ENCODE results near the gene MXD1.

MXD1 gene

GRCh38 chr2:69914164-69914949 is 552 bp upstream of the MXD1 start (continued):
- TF ChIP-seq, protein P1, sequence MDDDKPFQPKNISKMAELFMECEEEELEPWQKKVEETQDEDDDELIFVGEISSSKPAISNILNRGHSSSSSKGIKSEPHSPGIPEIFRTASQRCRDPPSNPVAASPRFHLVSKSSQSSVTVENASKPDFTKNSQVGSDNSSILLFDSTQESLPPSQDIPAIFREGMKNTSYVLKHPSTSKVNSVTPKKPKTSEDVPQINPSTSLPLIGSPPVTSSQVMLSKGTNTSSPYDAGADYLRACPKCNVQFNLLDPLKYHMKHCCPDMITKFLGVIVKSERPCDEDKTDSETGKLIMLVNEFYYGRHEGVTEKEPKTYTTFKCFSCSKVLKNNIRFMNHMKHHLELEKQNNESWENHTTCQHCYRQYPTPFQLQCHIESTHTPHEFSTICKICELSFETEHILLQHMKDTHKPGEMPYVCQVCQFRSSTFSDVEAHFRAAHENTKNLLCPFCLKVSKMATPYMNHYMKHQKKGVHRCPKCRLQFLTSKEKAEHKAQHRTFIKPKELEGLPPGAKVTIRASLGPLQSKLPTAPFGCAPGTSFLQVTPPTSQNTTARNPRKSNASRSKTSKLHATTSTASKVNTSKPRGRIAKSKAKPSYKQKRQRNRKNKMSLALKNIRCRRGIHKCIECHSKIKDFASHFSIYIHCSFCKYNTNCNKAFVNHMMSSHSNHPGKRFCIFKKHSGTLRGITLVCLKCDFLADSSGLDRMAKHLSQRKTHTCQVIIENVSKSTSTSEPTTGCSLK (tag by site-specific recombination; IDR thresholded peaks at IDR 0.05) = no peak
- TF ChIP-seq, protein P2, sequence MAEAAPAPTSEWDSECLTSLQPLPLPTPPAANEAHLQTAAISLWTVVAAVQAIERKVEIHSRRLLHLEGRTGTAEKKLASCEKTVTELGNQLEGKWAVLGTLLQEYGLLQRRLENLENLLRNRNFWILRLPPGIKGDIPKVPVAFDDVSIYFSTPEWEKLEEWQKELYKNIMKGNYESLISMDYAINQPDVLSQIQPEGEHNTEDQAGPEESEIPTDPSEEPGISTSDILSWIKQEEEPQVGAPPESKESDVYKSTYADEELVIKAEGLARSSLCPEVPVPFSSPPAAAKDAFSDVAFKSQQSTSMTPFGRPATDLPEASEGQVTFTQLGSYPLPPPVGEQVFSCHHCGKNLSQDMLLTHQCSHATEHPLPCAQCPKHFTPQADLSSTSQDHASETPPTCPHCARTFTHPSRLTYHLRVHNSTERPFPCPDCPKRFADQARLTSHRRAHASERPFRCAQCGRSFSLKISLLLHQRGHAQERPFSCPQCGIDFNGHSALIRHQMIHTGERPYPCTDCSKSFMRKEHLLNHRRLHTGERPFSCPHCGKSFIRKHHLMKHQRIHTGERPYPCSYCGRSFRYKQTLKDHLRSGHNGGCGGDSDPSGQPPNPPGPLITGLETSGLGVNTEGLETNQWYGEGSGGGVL (tag by site-specific recombination; IDR thresholded peaks at IDR 0.05) = no peak
- no peak for TF ChIP-seq ZSCAN5A (tag by site-specific recombination; IDR thresholded peaks at IDR 0.05)
- TF ChIP-seq ZNF112 (tag by site-specific recombination; IDR thresholded peaks at IDR 0.05) = no peak
- no peak for TF ChIP-seq ZBTB21 (tag by site-specific recombination; IDR thresholded peaks at IDR 0.05)
- TF ChIP-seq REST (tag by site-specific recombination; IDR thresholded peaks at IDR 0.05) = no peak; the same call in 1 of the 2 replicates
- no peak for TF ChIP-seq ZNF37A (tag by site-specific recombination; IDR thresholded peaks at IDR 0.05)
- TF ChIP-seq ZNF623 (tag by site-specific recombination; IDR thresholded peaks at IDR 0.05) = no peak
- TF ChIP-seq ZNF596 (tag by site-specific recombination; IDR thresholded peaks at IDR 0.05) = no peak
- TF ChIP-seq ZFP41 (tag by site-specific recombination; IDR thresholded peaks at IDR 0.05; ENCODE audit: borderline replicate concordance) = no peak
- TF ChIP-seq SCRT1 (tag by site-specific recombination; IDR thresholded peaks at IDR 0.05; ENCODE audit: borderline replicate concordance) = peak; percentile 98
- peak; percentile 71; the same call in 1 of the 2 replicates for TF ChIP-seq KLF10 (tag by site-specific recombination; IDR thresholded peaks at IDR 0.05)
- TF ChIP-seq PRDM10 (tag by site-specific recombination; IDR thresholded peaks at IDR 0.05) = no peak
- peak; percentile 69; the same call in 1 of the 2 replicates for TF ChIP-seq ZBTB48 (tag by site-specific recombination; IDR thresholded peaks at IDR 0.05)
- TF ChIP-seq ZNF341 (tag by site-specific recombination; IDR thresholded peaks at IDR 0.05; ENCODE audit: low read depth) = peak; percentile 58
- no peak for TF ChIP-seq ZNF664 (tag by site-specific recombination; IDR thresholded peaks at IDR 0.05)
- peak; percentile 92 for TF ChIP-seq ZSCAN30 (tag by site-specific recombination; IDR thresholded peaks at IDR 0.05)
- TF ChIP-seq MEIS1 (CRISPR knock-in tag; IDR thresholded peaks at IDR 0.05; ENCODE audit: borderline replicate concordance) = no peak
- TF ChIP-seq, protein P3, sequence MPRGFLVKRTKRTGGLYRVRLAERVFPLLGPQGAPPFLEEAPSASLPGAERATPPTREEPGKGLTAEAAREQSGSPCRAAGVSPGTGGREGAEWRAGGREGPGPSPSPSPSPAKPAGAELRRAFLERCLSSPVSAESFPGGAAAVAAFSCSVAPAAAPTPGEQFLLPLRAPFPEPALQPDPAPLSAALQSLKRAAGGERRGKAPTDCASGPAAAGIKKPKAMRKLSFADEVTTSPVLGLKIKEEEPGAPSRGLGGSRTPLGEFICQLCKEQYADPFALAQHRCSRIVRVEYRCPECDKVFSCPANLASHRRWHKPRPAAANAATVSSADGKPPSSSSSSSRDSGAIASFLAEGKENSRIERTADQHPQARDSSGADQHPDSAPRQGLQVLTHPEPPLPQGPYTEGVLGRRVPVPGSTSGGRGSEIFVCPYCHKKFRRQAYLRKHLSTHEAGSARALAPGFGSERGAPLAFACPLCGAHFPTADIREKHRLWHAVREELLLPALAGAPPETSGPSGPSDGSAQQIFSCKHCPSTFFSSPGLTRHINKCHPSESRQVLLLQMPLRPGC (tag by site-specific recombination; IDR thresholded peaks at IDR 0.05) = no peak
- no peak for TF ChIP-seq ZNF174 (tag by site-specific recombination; IDR thresholded peaks at IDR 0.05)
- peak; percentile 48; the same call in 1 of the 2 replicates for TF ChIP-seq ZXDB (tag by site-specific recombination; IDR thresholded peaks at IDR 0.05)
- TF ChIP-seq ZNF558 (tag by site-specific recombination; IDR thresholded peaks at IDR 0.05) = no peak
